GM20431 (cell line): Measurements from ENCODE around the gene PDC.

Experiments used
- in situ Hi-C: fragments of 300-500 bp; cut with MseI, MboI; formaldehyde crosslinking; loops from one replicate; pipeline ENCODE4 v1.15.0; 2020; ENCODE audit warnings: low sequenced_read_pairs; ENCODE audit not compliant: unreplicated experiment

The PDC gene

GRCh38 chr1:186461014-186461413 lies at the start of gene PDC:
PDC (minus strand) TSS chr1:186461114; CDS start chr1:186449459, 11,655 bp downstream.
- in situ Hi-C loops: no loop called here

- in situ Hi-C loops: no loop called here
Observed at GRCh38 chr1:186503190-186503589, 42.3 kb upstream of the PDC start.

- in situ Hi-C loops: no loop called here
Observed at GRCh38 chr1:186502087-186502486, 41.2 kb upstream of the PDC start.

- in situ Hi-C loops: no loop called here
Observed at GRCh38 chr1:186500804-186501203, 39.9 kb upstream of the PDC start.

- in situ Hi-C loops: loop anchor here (25.0 kb wide), 1 partner anchor 488 kb away; no protein-coding TSS in a partner anchor
Observed at GRCh38 chr1:186499571-186499970, 38.7 kb upstream of the PDC start.

- in situ Hi-C loops: loop anchor here (25.0 kb wide), 1 partner anchor 488 kb away; no protein-coding TSS in a partner anchor
Observed at GRCh38 chr1:186498695-186499389, 37.9 kb upstream of the PDC start.

- in situ Hi-C loops: loop anchor here (25.0 kb wide), 1 partner anchor 489 kb away; no protein-coding TSS in a partner anchor
Observed at GRCh38 chr1:186498071-186498470, 37.2 kb upstream of the PDC start.

GRCh38 chr1:186497651-186498050 lies 36.7 kb upstream of the PDC start:
- in situ Hi-C loops: loop anchor here (25.0 kb wide), 1 partner anchor 490 kb away; no protein-coding TSS in a partner anchor

GRCh38 chr1:186496171-186496851 lies 35.4 kb upstream of the PDC start:
- in situ Hi-C loops: loop anchor here (25.0 kb wide), 1 partner anchor 491 kb away; no protein-coding TSS in a partner anchor

GRCh38 chr1:186494832-186495271 lies 33.9 kb upstream of the PDC start:
- in situ Hi-C loops: loop anchor here (25.0 kb wide), 1 partner anchor 492 kb away; no protein-coding TSS in a partner anchor

GRCh38 chr1:186492531-186493291 lies 31.8 kb upstream of the PDC start:
- in situ Hi-C loops: loop anchor here (25.0 kb wide), 1 partner anchor 495 kb away; no protein-coding TSS in a partner anchor

- in situ Hi-C loops: loop anchor here (25.0 kb wide), 1 partner anchor 496 kb away; no protein-coding TSS in a partner anchor
Observed at GRCh38 chr1:186491336-186491735, 30.4 kb upstream of the PDC start.

GRCh38 chr1:186487163-186487562 lies 26.2 kb upstream of the PDC start:
- in situ Hi-C loops: loop anchor here (25.0 kb wide), 1 partner anchor 500 kb away; no protein-coding TSS in a partner anchor

- in situ Hi-C loops: loop anchor here (25.0 kb wide), 1 partner anchor 501 kb away; no protein-coding TSS in a partner anchor
Observed at GRCh38 chr1:186486061-186486460, 25.1 kb upstream of the PDC start.

GRCh38 chr1:186483561-186483960 lies 22.6 kb upstream of the PDC start:
- in situ Hi-C loops: loop anchor here (25.0 kb wide), 1 partner anchor 504 kb away; no protein-coding TSS in a partner anchor

- in situ Hi-C loops: loop anchor here (25.0 kb wide), 1 partner anchor 505 kb away; no protein-coding TSS in a partner anchor
Observed at GRCh38 chr1:186482661-186483255, 21.8 kb upstream of the PDC start.

- in situ Hi-C loops: loop anchor here (25.0 kb wide), 1 partner anchor 506 kb away; no protein-coding TSS in a partner anchor
Observed at GRCh38 chr1:186481303-186481888, 20.5 kb upstream of the PDC start.

- in situ Hi-C loops: loop anchor here (25.0 kb wide), 1 partner anchor 508 kb away; no protein-coding TSS in a partner anchor
Observed at GRCh38 chr1:186479162-186479561, 18.2 kb upstream of the PDC start.
